Heart right ventricle (tissue), 16 donors: ENCODE measurements around the gene CADPS2. TPM values are rescaled to one million over a fixed set of nuclear protein-coding genes. Genes with fewer than 3 reads are reported as not detected.

Experiments used
- ATAC-seq, 8 donors: fragments of 200-7000 bp; cut with Tn5 transposase; one replicate each; pipeline ENCODE4 v1.9.1; 2020; ENCODE audit warnings: mild to moderate bottlenecking in 8 of 8, moderate library complexity in 8 of 8, moderate number of reproducible peaks in 1 of 8
- DNase-seq, 2 donors: peaks; one replicate each; pipeline ENCODE4 v3.0.0-alpha.2; 2020
- H3K27ac ChIP-seq, 10 donors: fragments of 200-600 bp; sonication (generic) in 2 of 10; one replicate each; pipeline versions ENCODE4 v1.5.0 to v1.8.0; 2020 to 2022; ENCODE audit warnings: mild to moderate bottlenecking in 3 of 10
- H3K27me3 ChIP-seq, 7 donors: fragments of 200-600 bp; one replicate each; pipeline ENCODE4 v1.8.0; 2021 to 2022; ENCODE audit warnings: mild to moderate bottlenecking in 2 of 7
- H3K36me3 ChIP-seq, 9 donors: fragments of 200-600 bp; sonication (generic) in 1 of 9; one replicate each; pipeline versions ENCODE4 v1.5.0 to v1.8.0; 2020 to 2022; ENCODE audit warnings: mild to moderate bottlenecking in 2 of 9
- H3K4me1 ChIP-seq, 9 donors: fragments of 200-600 bp; sonication (generic) in 1 of 9; one replicate each; pipeline versions ENCODE4 v1.5.0 to v1.8.0; 2020 to 2022; ENCODE audit warnings: mild to moderate bottlenecking in 4 of 9
- H3K4me3 ChIP-seq, 10 donors: fragments of 200-600 bp; sonication (generic) in 2 of 10; one replicate each; pipeline versions ENCODE4 v1.5.0 to v1.8.0; 2020 to 2022; ENCODE audit warnings: mild to moderate bottlenecking in 7 of 10, moderate library complexity in 2 of 10
- H3K9me3 ChIP-seq, 11 donors: fragments of 200-600 bp in 10 of 11; sonication (generic) in 2 of 11; one replicate each; pipeline versions ENCODE4 v1.5.0 to v1.8.0; 2013 to 2022; ENCODE audit warnings: mild to moderate bottlenecking in 2 of 11, control low read depth in 1 of 11, moderate library complexity in 1 of 11
- CTCF ChIP-seq, 9 donors: fragments of 200-600 bp; sonication (generic) in 2 of 9; IDR thresholded peaks; one replicate each; pipeline versions ENCODE4 v1.5.0 to v1.8.0; 2021 to 2022; ENCODE audit warnings: antibody characterized with exemption in 9 of 9, mild to moderate bottlenecking in 5 of 9, moderate library complexity in 1 of 9
- WGBS, 2 donors: extraction: QIAGEN DNeasy Blood & Tissue Kit; methylation state at CpG; one replicate each; pipeline ENCODE4 v1.1.7; 2013; ENCODE audit warnings: inconsistent platforms in 1 of 2; 5-methylcytosine and 5-hydroxymethylcytosine counted together
- intact Hi-C, 10 donors: fragments of 100-400 bp; cut with DNase I; formaldehyde crosslinking; loops; one replicate each; pipeline versions ENCODE4 v1.11.1 to v1.14.2; 2022
- polyA plus RNA-seq, 2 donors: library from polyadenylated mRNA; stranded (reverse); fragments of 200-250 nt; gene quantifications; one replicate each; pipeline ENCODE4 v1.2.3, GENCODE V29; 2013
- total RNA-seq, 10 donors: library from RNA; stranded (reverse); fragmentation: NEBNext Ultra II Directional in 3 of 10; extraction: Animal tissue kit (Norgen Biotek cat#: 25700) in 3 of 10; gene quantifications; one replicate each; pipeline versions ENCODE4 v1.2.1 to v1.2.4, GENCODE V29; 2021 to 2023
- donor health status: Arrhythmogenic right ventricular cardiomyopathy.
- donor health status: ischemic (EF 13 %, LVEDD 7.1; RV severe dilation, severe dysfunction).
- donor health status: healthy with polysubstance abuse.
- donor health status: DM: no; HTN: yes; CAD: no.
- donor health status: DM: no; HTN: no; CAD: no.
- donor health status: ischemic (EF 25% LVEDD 6.9; RV normal size, moderate dysfunction).
- donor health status: ischemic (EF 25% LVEDD 5.7; RV mildly dilated, moderate dysfunction).
- donor health status: healthy.
- donor health status: DM: yes; HTN: yes; CAD: no.
- donor health status: Ischemic cardiomyopathy.
- donor health status: ischemic (EF 35%, LVEDD 5.7; RV mildly dilated, moderate dysfunction).
- donor health status: nonischemic (EF 11% LVEDD 7.7; RV severe dilation, severe dysfunction).
- donor health status: DM: yes; HTN: yes; CAD: no.
- donor health status: PGD.
- donor health status: ischemic (EF 29% LVEDD 5.4; RV normal size, mild dysfunction).
- donor health status: nonischemic (EF 23%, LVEDD 6.1; RV moderate dilation, normal function).

Gene CADPS2
- total and polyA plus RNA-seq, 12 donors, result 3.6 to 25.7 (median 6.6) TPM

- ATAC-seq (no peak), DNase-seq (no peak)
- 60 to 74% methylated on average over 2 of the region's 2 CpGs for WGBS, 2 donors
- Histone ChIP-seq H3K9me3 (no peaks in the 10 kb centered on the region), H3K27me3 (no peaks in the 10 kb centered on the region), H3K27ac (no peak overlapping the region), H3K4me1 (no peaks in the 10 kb centered on the region), H3K4me3 (no peak overlapping the region), H3K36me3 (no peaks in the 10 kb centered on the region)
- TF ChIP-seq CTCF (IDR thresholded peaks at IDR 0.05), result no peak
- intact Hi-C loops, result no loop called here
These were observed 425.3 kb downstream of the CADPS2 start for GRCh38 chr7:122460936-122461335.

GRCh38 chr7:122457969-122458368 is 428.3 kb downstream of the CADPS2 start:
- no peaks in the 10 kb centered on the region for H3K4me1 ChIP-seq
- intact Hi-C loops, result no loop called here
- H3K27ac ChIP-seq, result no peak overlapping the region
- no peak overlapping the region for H3K4me3 ChIP-seq
- no peak for ATAC-seq
- no peak for DNase-seq
- no peaks in the 10 kb centered on the region for H3K9me3 ChIP-seq
- H3K36me3 ChIP-seq, result no peaks in the 10 kb centered on the region
- no peaks in the 10 kb centered on the region for H3K27me3 ChIP-seq
- WGBS, 2 donors, result 56 to 66% methylated on average over 3 of the region's 3 CpGs
- TF ChIP-seq CTCF (IDR thresholded peaks at IDR 0.05), result no peak

DNA sequence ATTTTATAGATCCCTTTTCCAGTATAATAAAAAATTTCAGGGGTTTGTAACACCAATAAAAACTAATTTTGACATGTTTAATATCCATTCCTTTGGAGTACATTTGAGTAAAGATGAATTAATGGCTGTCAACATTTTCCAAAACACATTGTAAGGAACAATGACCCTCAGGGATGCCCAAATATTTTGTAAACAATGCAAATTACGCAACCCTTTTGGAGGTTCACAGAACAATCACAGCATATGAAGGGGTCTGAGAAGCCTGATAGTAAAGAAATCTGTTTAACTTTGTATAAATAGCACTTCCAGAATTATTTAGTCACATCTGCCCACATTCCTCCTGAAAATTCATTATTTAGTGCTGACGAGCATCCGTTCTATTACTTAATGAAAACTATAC is 428.9 kb downstream of the CADPS2 start:
- Histone ChIP-seq H3K27me3 (no peaks in the 10 kb centered on the region), H3K9me3 (no peaks in the 10 kb centered on the region), H3K4me3 (no peak overlapping the region), H3K36me3 (no peaks in the 10 kb centered on the region), H3K27ac (no peak overlapping the region), H3K4me1 (no peaks in the 10 kb centered on the region)
- intact Hi-C loops, result no loop called here
- WGBS, 2 donors, result 90 to 92% methylated on average over 3 of the region's 3 CpGs
- DNase-seq, result no peak
- ATAC-seq, result no peak
- no peak for TF ChIP-seq CTCF (IDR thresholded peaks at IDR 0.05)

DNA sequence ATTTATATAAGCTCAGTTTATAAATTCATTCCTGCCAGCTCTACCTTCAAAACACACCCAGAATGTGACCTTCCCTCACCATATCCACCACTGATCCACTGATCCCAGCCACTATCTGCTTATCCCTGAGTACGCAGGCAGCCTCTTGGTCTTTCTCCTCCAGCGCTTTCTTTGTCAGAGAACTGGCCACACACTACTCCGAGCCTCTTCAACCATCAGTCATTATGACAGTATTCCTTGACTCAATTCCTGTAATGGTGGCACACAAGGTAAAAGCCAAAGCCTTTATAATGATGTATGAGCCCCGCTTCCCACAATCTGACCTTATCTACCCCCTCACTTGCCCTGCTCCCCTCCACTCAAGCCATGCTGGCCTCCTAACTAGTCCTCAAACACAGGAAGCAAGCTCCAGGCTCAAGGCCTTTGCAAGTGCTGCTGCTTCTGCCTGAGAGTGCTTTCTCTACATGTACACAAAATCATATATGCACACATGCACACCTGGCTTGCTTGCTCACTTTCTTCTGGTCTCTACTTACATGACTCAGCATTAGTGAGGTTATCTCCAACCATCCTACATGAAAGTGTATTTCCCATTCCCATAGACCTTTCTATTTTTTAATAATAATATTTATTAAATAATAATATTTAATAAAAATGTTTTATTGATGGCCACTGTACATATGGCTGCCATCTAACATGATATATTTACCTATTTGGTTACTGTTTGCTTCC is 431.3 kb downstream of the CADPS2 start:
- WGBS, 2 donors, result 91% methylated on average over 4 of the region's 4 CpGs

More for the DNA sequence above, 431.3 kb downstream of the CADPS2 start:
- TF ChIP-seq CTCF (IDR thresholded peaks at IDR 0.05), result no peak
- Histone ChIP-seq H3K9me3 (no peaks in the 10 kb centered on the region), H3K36me3 (peaks cover 0 to 8% (median 0%) of the 10 kb centered on the region in 9 donors), H3K4me1 (no peaks in the 10 kb centered on the region), H3K27ac (no peak overlapping the region), H3K4me3 (no peak overlapping the region), H3K27me3 (no peaks in the 10 kb centered on the region)
- DNase-seq (no peak), ATAC-seq (no peak)
- intact Hi-C loops, result no loop called here
